MCF 10A (cell line): Measurements from ENCODE around the gene TLCD5. TPM values are rescaled to one million over a fixed set of nuclear protein-coding genes. Genes with fewer than 3 reads are reported as not detected.
A peak's percentile ranks its signal among the peaks of the same experiment; 100 is the strongest.

Experiments used
- BruUV-seq: library from RNA; stranded (reverse); fragments of 400-500 nt; replicated peaks from 2 replicates; lab custom pipeline; 2021; lab: Mats Ljungman, UMichigan
- CTCF ChIA-PET: fragments of 300-600 bp; sonication (Branson Sonifier 250); formaldehyde crosslinking; extraction: SDS; loops from one replicate; lab custom pipeline; 2021; ENCODE audit warnings: antibody characterized with exemption, inconsistent platforms; lab: Yijun Ruan, JAX
- POLR2A ChIA-PET: fragments of 300-600, 350-650 bp; sonication (Branson Sonifier 250); formaldehyde crosslinking; extraction: SDS; loops from one replicate; lab custom pipeline; 2020; ENCODE audit warnings: antibody characterized with exemption, inconsistent platforms; lab: Yijun Ruan, JAX
- DNase-seq: peaks from one replicate; pipeline ENCODE4 v3.0.0-alpha.2; 2018; ENCODE audit not compliant: unreplicated experiment
- H3K27ac Mint-ChIP-seq: one replicate; pipeline ENCODE4 v1.8.0; 2022; ENCODE audit warnings: mild to moderate bottlenecking, low read depth, mixed read lengths; ENCODE audit not compliant: unreplicated experiment
- H3K27me3 Mint-ChIP-seq: one replicate; pipeline ENCODE4 v1.8.0; 2022; ENCODE audit warnings: mixed read lengths; ENCODE audit not compliant: insufficient read depth, unreplicated experiment
- H3K36me3 Mint-ChIP-seq: one replicate; pipeline ENCODE4 v1.8.0; 2022; ENCODE audit warnings: mild to moderate bottlenecking, moderate library complexity, mixed read lengths; ENCODE audit not compliant: insufficient read depth, unreplicated experiment
- H3K4me1 Mint-ChIP-seq: one replicate; pipeline ENCODE4 v1.8.0; 2022; ENCODE audit warnings: mixed read lengths; ENCODE audit not compliant: insufficient read depth, unreplicated experiment
- H3K4me3 Mint-ChIP-seq: one replicate; pipeline ENCODE4 v1.8.0; 2022; ENCODE audit warnings: mild to moderate bottlenecking, moderate library complexity, mixed read lengths; ENCODE audit not compliant: unreplicated experiment
- H3K9me3 Mint-ChIP-seq: one replicate; pipeline ENCODE4 v1.8.0; 2022; ENCODE audit warnings: mixed read lengths; ENCODE audit not compliant: unreplicated experiment
- intact Hi-C: fragments of 100-400 bp; cut with micrococcal nuclease; formaldehyde crosslinking; loops from 2 replicates; pipeline ENCODE4 v1.14.1; 2022
- total RNA-seq: library from RNA; stranded (reverse); gene quantifications from 2 replicates; pipeline ENCODE4 v1.2.3, GENCODE V29; 2022
- TF ChIP-seq, protein P1 (sequence below): fragments of 200-600 bp; IDR thresholded peaks from one replicate; pipeline ENCODE4 v1.8.0; 2022; ENCODE audit warnings: antibody characterized with exemption, mild to moderate bottlenecking; ENCODE audit not compliant: unreplicated experiment

TLCD5 gene
- total RNA-seq, 1 experiment from 2014 or later: 9.6 TPM

GRCh38 chr11:120334894-120335462 is 9.9 kb downstream of the TLCD5 start:
- peaks cover 5% of the 10 kb centered on the region for H3K36me3 Mint-ChIP-seq
- H3K4me1 Mint-ChIP-seq: peaks cover 49% of the 10 kb centered on the region
- H3K9me3 Mint-ChIP-seq: no peaks in the 10 kb centered on the region
- TF ChIP-seq, protein P1, sequence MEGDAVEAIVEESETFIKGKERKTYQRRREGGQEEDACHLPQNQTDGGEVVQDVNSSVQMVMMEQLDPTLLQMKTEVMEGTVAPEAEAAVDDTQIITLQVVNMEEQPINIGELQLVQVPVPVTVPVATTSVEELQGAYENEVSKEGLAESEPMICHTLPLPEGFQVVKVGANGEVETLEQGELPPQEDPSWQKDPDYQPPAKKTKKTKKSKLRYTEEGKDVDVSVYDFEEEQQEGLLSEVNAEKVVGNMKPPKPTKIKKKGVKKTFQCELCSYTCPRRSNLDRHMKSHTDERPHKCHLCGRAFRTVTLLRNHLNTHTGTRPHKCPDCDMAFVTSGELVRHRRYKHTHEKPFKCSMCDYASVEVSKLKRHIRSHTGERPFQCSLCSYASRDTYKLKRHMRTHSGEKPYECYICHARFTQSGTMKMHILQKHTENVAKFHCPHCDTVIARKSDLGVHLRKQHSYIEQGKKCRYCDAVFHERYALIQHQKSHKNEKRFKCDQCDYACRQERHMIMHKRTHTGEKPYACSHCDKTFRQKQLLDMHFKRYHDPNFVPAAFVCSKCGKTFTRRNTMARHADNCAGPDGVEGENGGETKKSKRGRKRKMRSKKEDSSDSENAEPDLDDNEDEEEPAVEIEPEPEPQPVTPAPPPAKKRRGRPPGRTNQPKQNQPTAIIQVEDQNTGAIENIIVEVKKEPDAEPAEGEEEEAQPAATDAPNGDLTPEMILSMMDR: peak; percentile 39
- no peaks in the 10 kb centered on the region for H3K27me3 Mint-ChIP-seq
- intact Hi-C loops: loop anchor here (1.0 to 5.0 kb wide), 3 partner anchors 97 to 1257 kb away; no protein-coding TSS in a partner anchor
- ChIA-PET POLR2A (interaction anchor here (0.5 to 6.1 kb wide), 29 partner anchors 8 to 1126 kb away, joined by 3 to 128 read pairs (median 6); partner anchors contain the start of genes TLCD5 and TRIM29), CTCF (interaction anchor here (0.6 to 4.7 kb wide), 36 partner anchors 12 to 641 kb away, joined by 3 to 23 read pairs (median 3); no protein-coding TSS in a partner anchor)
- peak overlapping the region; percentile 94 for H3K4me3 Mint-ChIP-seq
- DNase-seq: peak; percentile 81
- no peak overlapping the region for H3K27ac Mint-ChIP-seq
- no TSS peak for BruUV-seq

- intact Hi-C loops: loop anchor here (1.0 to 5.0 kb wide), 3 partner anchors 97 to 1257 kb away; no protein-coding TSS in a partner anchor
- ChIA-PET CTCF (interaction anchor here (0.6 to 4.7 kb wide), 33 partner anchors 12 to 640 kb away, joined by 3 to 23 read pairs (median 3); no protein-coding TSS in a partner anchor), POLR2A (interaction anchor here (0.5 to 6.1 kb wide), 35 partner anchors 8 to 1126 kb away, joined by 3 to 128 read pairs (median 6); partner anchors contain the start of genes TLCD5 and TRIM29)
- Mint-ChIP-seq H3K4me1 (peaks cover 54% of the 10 kb centered on the region), H3K4me3 (peak overlapping the region; percentile 94), H3K27ac (no peak overlapping the region), H3K9me3 (no peaks in the 10 kb centered on the region), H3K27me3 (no peaks in the 10 kb centered on the region), H3K36me3 (no peaks in the 10 kb centered on the region)
- DNase-seq: no peak
- TF ChIP-seq, protein P1: no peak
- no TSS peak for BruUV-seq
Measured at GRCh38 chr11:120335556-120335907, 10.4 kb downstream of the TLCD5 start.

- H3K9me3 Mint-ChIP-seq: no peaks in the 10 kb centered on the region
- no peaks in the 10 kb centered on the region for H3K36me3 Mint-ChIP-seq
- peak within 1 kb of the TSS; percentile 94 for H3K4me3 Mint-ChIP-seq
- H3K4me1 Mint-ChIP-seq: peaks cover 52% of the 10 kb centered on the region
- H3K27me3 Mint-ChIP-seq: no peaks in the 10 kb centered on the region
- peak; percentile 95 for DNase-seq
- TF ChIP-seq, protein P1: no peak
- POLR2A ChIA-PET: interaction anchor here (0.5 to 6.1 kb wide), 34 partner anchors 9 to 1125 kb away, joined by 3 to 128 read pairs (median 6); partner anchors contain the start of genes TLCD5 and TRIM29
- CTCF ChIA-PET: interaction anchor here (0.7 to 4.7 kb wide), 14 partner anchors 33 to 174 kb away, joined by 3 to 23 read pairs (median 3); no protein-coding TSS in a partner anchor
- peak within 1 kb of the TSS; percentile 88 for H3K27ac Mint-ChIP-seq
- BruUV-seq: no TSS peak
- intact Hi-C loops: loop anchor here (1.0 to 5.0 kb wide), 3 partner anchors 96 to 1256 kb away; no protein-coding TSS in a partner anchor
Measured at GRCh38 chr11:120335908-120336640, 11.0 kb downstream of the TLCD5 start, which contains the start of gene ARHGEF12. Gene ARHGEF12, plus strand, starts transcription at chr11:120336413. Its CDS starts 831 bp downstream, at chr11:120337244.
